ENCODE results near the gene CHCHD3.

- TF ChIP-seq, protein P1, sequence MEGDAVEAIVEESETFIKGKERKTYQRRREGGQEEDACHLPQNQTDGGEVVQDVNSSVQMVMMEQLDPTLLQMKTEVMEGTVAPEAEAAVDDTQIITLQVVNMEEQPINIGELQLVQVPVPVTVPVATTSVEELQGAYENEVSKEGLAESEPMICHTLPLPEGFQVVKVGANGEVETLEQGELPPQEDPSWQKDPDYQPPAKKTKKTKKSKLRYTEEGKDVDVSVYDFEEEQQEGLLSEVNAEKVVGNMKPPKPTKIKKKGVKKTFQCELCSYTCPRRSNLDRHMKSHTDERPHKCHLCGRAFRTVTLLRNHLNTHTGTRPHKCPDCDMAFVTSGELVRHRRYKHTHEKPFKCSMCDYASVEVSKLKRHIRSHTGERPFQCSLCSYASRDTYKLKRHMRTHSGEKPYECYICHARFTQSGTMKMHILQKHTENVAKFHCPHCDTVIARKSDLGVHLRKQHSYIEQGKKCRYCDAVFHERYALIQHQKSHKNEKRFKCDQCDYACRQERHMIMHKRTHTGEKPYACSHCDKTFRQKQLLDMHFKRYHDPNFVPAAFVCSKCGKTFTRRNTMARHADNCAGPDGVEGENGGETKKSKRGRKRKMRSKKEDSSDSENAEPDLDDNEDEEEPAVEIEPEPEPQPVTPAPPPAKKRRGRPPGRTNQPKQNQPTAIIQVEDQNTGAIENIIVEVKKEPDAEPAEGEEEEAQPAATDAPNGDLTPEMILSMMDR (IDR thresholded peaks at IDR 0.05), result no peak
- TF ChIP-seq POLR2A (IDR thresholded peaks at IDR 0.05), result no peak
- TF ChIP-seq POLR2AphosphoS5 (IDR thresholded peaks at IDR 0.05), result no peak
Observed at GRCh38 chr7:132865366-132866143, 216.3 kb downstream of the CHCHD3 start.
